Mucosa of descending colon (tissue), 3 donors: ENCODE data around the gene ZNF583. TPM values are rescaled to one million over a fixed set of nuclear protein-coding genes. Genes with fewer than 3 reads are reported as not detected.

Experiments used
- ATAC-seq: fragments of 200-7000 bp; cut with Tn5 transposase; one replicate; pipeline ENCODE4 v1.9.1; 2020; ENCODE audit warnings: mild to moderate bottlenecking, moderate library complexity
- DNase-seq, 3 donors: peaks; one replicate each; pipeline ENCODE4 v3.0.0-alpha.2; 2020
- H3K36me3 ChIP-seq: fragments of 200-600 bp; one replicate; pipeline ENCODE4 v1.8.0; 2021; ENCODE audit warnings: low read depth, mild to moderate bottlenecking
- H3K4me1 ChIP-seq: fragments of 200-600 bp; one replicate; pipeline ENCODE4 v1.8.0; 2021; ENCODE audit warnings: low read depth, mild to moderate bottlenecking
- H3K4me3 ChIP-seq: fragments of 200-600 bp; one replicate; pipeline ENCODE4 v1.8.0; 2021; ENCODE audit warnings: mild to moderate bottlenecking
- H3K9me3 ChIP-seq: fragments of 200-600 bp; one replicate; pipeline ENCODE4 v1.8.0; 2021; ENCODE audit warnings: mild to moderate bottlenecking
- intact Hi-C, 2 donors: fragments of 100-400 bp; cut with DNase I in 1 of 2; cut with micrococcal nuclease in 1 of 2; formaldehyde crosslinking; loops; one replicate each; pipeline versions ENCODE4 v1.11.0 to v1.11.1; 2022; cut with DNase I, micrococcal nuclease
- total RNA-seq, 3 donors: library from RNA; stranded (reverse); fragmentation: NEBNext Ultra II Directional in 2 of 3; extraction: Animal tissue kit (Norgen Biotek cat#: 25700) in 2 of 3; gene quantifications; one replicate each; pipeline versions ENCODE4 v1.2.1 to v1.2.4, GENCODE V29; 2021 to 2023
- TF ChIP-seq, protein P1 (sequence below): fragments of 200-600 bp; IDR thresholded peaks from one replicate; pipeline ENCODE4 v1.8.0; 2022; ENCODE audit warnings: antibody characterized with exemption, mild to moderate bottlenecking
- donor health status: DM: no; HTN: no; CAD: no; lungs with moderate emphysema.
- donor health status: DM: no; HTN: no; CAD: no.
- donor health status: DM: no; HTN: yes; CAD: no.

The ZNF583 gene
- total RNA-seq, 3 donors from 2014 or later, result 1.4 to 11.2 (median 2.1) TPM

DNA sequence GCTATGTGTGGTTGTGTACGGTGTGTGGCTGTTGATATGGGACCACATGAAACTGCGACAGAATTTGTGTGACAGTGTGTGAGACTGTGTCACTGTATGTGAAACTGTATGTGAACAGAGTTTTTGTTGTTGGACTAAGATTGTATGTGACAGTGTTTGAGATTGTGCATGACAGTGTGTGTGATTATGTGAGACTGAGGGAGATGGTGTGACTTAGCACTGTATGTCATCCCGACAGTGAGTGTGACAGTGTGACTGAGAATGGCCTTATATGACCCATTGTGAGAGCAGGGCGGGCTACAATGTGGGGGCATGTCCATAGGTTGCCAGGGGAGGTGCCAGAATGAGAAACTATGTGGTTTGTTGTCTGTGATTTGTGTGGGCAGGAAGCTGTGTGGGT, 930 bp downstream of the ZNF583 start:
- DNase-seq (no peak), ATAC-seq (no peak)
- Histone ChIP-seq H3K4me1 (peaks cover 4% of the 10 kb centered on the region), H3K36me3 (no peaks in the 10 kb centered on the region), H3K4me3 (no peak overlapping the region), H3K9me3 (peaks cover 69% of the 10 kb centered on the region)
- TF ChIP-seq, protein P1, sequence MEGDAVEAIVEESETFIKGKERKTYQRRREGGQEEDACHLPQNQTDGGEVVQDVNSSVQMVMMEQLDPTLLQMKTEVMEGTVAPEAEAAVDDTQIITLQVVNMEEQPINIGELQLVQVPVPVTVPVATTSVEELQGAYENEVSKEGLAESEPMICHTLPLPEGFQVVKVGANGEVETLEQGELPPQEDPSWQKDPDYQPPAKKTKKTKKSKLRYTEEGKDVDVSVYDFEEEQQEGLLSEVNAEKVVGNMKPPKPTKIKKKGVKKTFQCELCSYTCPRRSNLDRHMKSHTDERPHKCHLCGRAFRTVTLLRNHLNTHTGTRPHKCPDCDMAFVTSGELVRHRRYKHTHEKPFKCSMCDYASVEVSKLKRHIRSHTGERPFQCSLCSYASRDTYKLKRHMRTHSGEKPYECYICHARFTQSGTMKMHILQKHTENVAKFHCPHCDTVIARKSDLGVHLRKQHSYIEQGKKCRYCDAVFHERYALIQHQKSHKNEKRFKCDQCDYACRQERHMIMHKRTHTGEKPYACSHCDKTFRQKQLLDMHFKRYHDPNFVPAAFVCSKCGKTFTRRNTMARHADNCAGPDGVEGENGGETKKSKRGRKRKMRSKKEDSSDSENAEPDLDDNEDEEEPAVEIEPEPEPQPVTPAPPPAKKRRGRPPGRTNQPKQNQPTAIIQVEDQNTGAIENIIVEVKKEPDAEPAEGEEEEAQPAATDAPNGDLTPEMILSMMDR, result no peak
- intact Hi-C loops, result no loop called here

DNA sequence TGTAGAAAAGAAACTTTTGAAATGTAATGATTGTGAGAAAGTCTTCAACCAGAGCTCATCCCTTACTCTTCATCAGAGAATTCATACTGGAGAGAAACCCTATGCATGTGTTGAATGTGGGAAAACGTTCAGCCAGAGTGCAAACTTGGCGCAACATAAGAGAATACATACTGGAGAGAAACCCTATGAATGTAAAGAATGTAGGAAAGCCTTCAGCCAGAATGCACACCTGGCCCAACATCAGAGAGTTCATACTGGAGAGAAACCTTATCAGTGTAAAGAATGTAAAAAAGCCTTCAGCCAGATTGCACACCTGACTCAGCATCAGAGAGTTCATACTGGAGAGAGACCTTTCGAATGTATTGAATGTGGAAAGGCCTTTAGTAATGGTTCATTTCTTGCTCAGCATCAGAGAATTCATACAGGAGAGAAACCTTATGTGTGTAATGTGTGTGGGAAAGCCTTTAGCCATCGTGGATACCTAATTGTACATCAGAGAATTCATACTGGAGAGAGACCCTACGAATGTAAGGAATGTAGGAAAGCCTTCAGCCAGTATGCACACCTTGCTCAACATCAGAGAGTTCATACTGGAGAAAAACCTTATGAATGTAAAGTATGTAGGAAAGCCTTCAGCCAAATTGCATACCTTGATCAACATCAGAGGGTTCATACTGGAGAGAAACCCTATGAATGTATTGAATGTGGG, 19.3 kb downstream of the ZNF583 start:
- H3K9me3 ChIP-seq, result peaks cover 100% of the 10 kb centered on the region
- no peaks in the 10 kb centered on the region for H3K4me1 ChIP-seq
- intact Hi-C loops, result no loop called here
- ATAC-seq (no peak), DNase-seq (no peak)
- TF ChIP-seq, protein P1, result no peak
- H3K4me3 ChIP-seq, result no peak overlapping the region
- H3K36me3 ChIP-seq, result no peaks in the 10 kb centered on the region

DNA sequence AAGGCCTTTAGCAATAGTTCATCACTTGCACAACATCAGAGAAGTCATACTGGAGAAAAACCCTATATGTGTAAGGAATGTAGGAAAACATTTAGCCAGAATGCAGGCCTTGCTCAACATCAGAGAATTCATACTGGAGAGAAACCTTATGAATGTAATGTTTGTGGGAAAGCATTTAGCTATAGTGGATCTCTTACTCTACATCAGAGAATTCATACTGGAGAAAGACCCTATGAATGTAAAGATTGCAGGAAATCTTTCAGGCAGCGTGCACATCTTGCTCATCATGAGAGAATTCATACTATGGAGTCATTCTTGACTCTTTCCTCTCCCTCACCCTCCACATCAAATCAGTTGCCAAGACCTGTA, 19.8 kb downstream of the ZNF583 start:
- ATAC-seq, result no peak

DNA sequence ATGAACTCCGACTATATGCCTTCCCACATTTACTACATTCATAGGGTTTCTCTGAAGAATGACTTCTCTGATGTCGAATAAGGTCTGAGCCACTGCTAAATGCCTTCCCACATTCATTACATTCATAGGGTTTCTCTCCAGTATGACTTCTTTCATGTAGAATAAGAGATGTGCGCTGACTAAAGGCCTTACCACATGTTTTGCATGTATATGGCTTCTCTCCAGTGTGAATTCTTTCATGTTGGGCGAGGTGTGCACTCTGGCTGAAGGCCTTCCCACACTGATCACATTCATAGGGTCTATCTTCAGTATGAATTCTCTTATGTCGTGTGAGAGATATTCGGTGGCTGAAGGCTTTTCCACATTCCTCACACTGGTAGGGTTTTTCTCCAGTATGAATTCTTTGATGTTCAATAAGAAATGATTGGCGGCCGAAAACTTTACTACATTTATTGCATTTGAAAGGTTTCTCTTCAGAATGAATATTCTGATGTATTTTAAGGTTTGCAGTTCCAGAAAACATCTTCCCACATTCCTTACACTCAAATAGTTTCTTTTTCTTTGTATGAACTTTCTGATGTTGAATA, 37.2 kb downstream of the ZNF583 start:
- TF ChIP-seq, protein P1, result no peak
- peaks cover 85% of the 10 kb centered on the region for H3K9me3 ChIP-seq

More for the DNA sequence above, 19.8 kb downstream of the ZNF583 start:
- TF ChIP-seq, protein P1, result no peak
- Histone ChIP-seq H3K4me1 (no peaks in the 10 kb centered on the region), H3K9me3 (peaks cover 100% of the 10 kb centered on the region), H3K4me3 (no peak overlapping the region), H3K36me3 (no peaks in the 10 kb centered on the region)
- intact Hi-C loops, result no loop called here
- DNase-seq, result no peak

DNA sequence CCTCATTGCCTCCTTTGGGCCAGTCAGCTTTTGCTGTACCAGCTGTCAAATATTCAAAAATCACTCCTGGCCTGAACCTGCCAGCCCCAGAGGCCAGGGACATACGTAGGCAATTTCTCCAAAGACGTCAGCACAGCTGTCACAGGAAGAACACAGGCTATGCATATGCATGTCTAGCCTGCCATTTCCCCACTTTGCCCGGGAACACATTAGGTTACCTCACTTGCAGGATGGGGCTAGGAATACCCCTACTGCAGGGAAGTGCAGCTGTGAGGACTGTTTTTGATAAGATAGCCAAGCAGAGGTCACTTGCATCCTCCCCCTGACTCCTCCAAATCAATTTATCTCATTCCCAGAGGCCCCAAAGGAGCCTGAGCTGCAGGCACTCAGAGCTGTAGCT, 70.2 kb downstream of the ZNF583 start:
- intact Hi-C loops, result no loop called here
- ATAC-seq (no peak), DNase-seq (no peak)
- no peak overlapping the region for H3K4me3 ChIP-seq
- H3K9me3 ChIP-seq, result peaks cover 81% of the 10 kb centered on the region
- H3K36me3 ChIP-seq, result no peaks in the 10 kb centered on the region
- no peaks in the 10 kb centered on the region for H3K4me1 ChIP-seq
- TF ChIP-seq, protein P1, result no peak

More for the DNA sequence above, 37.2 kb downstream of the ZNF583 start:
- no peak for ATAC-seq
- Histone ChIP-seq H3K4me1 (no peaks in the 10 kb centered on the region), H3K36me3 (no peaks in the 10 kb centered on the region), H3K4me3 (no peak overlapping the region)
- no peak for DNase-seq
- intact Hi-C loops, result no loop called here
